GM12872 (cell line): ENCODE results near the gene GC.

ENCODE experiments used
- CTCF ChIP-seq: IDR thresholded peaks from 3 replicates; pipeline ENCODE4 v1.5.1; 2011; ENCODE audit warnings: low read depth, mild to moderate bottlenecking, low read length, moderate library complexity; ENCODE audit not compliant: insufficient read depth

The GC gene

DNA sequence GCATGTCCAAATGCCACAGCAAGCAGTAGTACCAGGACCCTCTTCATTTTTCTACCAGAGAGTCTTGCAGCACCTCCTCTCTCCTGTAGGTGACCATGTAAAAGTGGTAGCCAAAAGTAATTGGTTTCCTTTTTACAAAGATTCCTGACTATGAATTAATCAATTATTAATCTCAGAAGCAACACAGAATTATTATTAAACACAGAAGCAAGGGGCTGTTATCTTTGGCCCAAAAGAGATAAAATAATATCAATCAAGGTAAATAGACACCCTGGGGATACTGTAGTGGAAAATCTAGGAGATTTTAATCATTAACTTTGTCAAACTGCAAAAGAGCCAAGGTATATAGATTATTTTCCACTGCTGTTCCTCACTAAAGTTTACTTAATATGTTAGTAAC is at the start of gene GC:
TSS of gene GC (minus strand) at position 108 of the 400 bp plus-strand sequence. CDS start at position 47, 61 bp downstream.
- peak; percentile 13; the same call in 1 of the 3 replicates for TF ChIP-seq CTCF

DNA sequence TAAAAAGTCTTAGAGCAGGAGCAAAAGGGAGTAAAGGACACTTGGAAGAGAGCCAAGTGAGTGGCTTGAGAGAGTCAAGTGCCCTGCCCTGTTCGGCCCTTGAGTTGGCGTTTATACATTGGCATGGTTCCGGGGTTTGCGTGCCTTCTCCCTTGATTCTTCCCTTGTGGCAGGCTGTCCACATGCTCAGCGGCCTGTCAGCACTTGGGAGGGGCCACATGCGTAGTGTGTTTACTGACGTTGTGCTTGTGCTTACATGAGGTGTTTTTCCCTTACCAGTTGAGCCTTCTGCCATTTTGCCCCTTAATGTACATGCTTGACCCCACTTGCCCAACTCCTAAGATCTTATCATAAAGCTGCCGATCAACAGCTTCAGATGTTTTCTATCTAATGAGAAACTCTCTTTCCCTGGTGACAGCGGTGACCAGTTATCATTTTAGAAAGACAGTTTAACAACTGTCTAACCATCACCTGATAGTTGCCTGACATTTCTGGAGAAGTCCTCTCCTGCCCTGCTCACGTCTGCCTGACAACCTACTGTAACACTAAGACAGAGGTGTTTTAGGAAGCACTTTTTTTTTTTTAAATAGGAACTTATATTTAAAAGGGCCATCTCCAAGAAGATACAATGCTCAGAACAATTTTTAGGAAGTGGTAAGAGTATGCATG is 49.5 kb upstream of the GC start:
- no peak for TF ChIP-seq CTCF

GRCh38 chr4:71832049-71832448 is 48.2 kb upstream of the GC start:
- no peak for TF ChIP-seq CTCF

- no peak for TF ChIP-seq CTCF
Observed at GRCh38 chr4:71830497-71831190, 46.8 kb upstream of the GC start.

GRCh38 chr4:71828470-71828869 is 44.6 kb upstream of the GC start:
- no peak for TF ChIP-seq CTCF

- TF ChIP-seq CTCF, result no peak
Observed at GRCh38 chr4:71827826-71828225, 43.9 kb upstream of the GC start.

DNA sequence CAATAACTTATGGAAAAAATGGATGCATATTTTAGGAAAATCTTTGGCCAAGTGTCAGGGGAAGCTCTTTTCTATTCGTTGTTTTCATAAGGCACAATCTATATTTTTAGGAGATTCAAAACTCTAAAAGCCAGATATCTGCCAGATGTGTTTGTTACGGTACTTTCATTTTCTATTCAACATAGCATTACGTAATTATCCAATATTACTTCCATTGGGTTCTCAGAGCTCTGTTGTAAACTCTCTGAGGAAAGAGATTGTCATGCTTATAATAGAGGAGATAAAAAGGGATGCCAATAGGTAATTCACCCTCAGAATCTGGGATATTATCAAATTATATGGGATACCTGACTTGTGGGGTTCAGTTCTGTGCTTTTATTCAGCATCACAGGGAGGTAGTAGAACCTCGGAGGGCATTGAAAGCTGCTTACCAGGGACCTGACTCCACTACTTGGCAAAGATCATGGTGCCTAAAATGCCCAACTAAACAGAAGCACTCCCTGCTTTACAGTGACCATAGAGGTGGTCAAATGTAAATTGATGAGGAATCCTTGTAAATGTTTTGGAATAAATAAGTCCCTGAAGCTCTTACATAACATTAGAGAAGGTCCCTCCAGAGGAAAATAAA is 32.9 kb upstream of the GC start:
- no peak for TF ChIP-seq CTCF
